ENCODE results near the gene TBCCD1.

- TF ChIP-seq CTCF (IDR thresholded peaks at IDR 0.05; ENCODE audit: poor library complexity), result no peak
- TF ChIP-seq EZH2phosphoT487 (IDR thresholded peaks at IDR 0.05; ENCODE audit: low read depth, severe bottlenecking, unreplicated experiment), result no peak
- no peak for TF ChIP-seq EZH2 (IDR thresholded peaks at IDR 0.05; ENCODE audit: borderline replicate concordance)
Observed at GRCh38 chr3:186502138-186502948, 64.8 kb downstream of the TBCCD1 start.
